IMR-90 (cell line): Measurements from ENCODE around the gene TRPM3. TPM values are rescaled to one million over a fixed set of nuclear protein-coding genes. Genes with fewer than 3 reads are reported as not detected.

ENCODE experiments used
- ATAC-seq: fragments of 200-7000 bp; cut with Tn5 transposase; 2 replicates; pipeline ENCODE4 v1.9.1; 2020; ENCODE audit warnings: low read depth, mild to moderate bottlenecking, moderate library complexity
- BruUV-seq: library from RNA; stranded (reverse); fragments of 400-500 nt; replicated peaks from 2 replicates; lab custom pipeline; 2021; lab: Mats Ljungman, UMichigan
- CTCF ChIA-PET: fragments of 300-600 bp; formaldehyde crosslinking; extraction: SDS; loops from one replicate; lab custom pipeline; 2021; ENCODE audit warnings: antibody characterized with exemption; lab: Yijun Ruan, JAX
- POLR2A ChIA-PET: fragments of 300-600 bp; sonication (Branson Sonifier 250); formaldehyde crosslinking; loops from one replicate; lab custom pipeline; 2022; ENCODE audit warnings: antibody characterized with exemption; ENCODE audit not compliant: unreplicated experiment; lab: Charles Lee
- DNase-seq: peaks from one replicate; pipeline ENCODE4 v3.0.0; 2013
- H2AFZ ChIP-seq: replicated peaks from 2 replicates; pipeline ENCODE3; 2013; ENCODE audit warnings: low read length, mild to moderate bottlenecking; ENCODE audit not compliant: poor library complexity
- H2AK5ac ChIP-seq: 2 replicates; pipeline ENCODE4 v1.6.1; 2013; ENCODE audit warnings: low read depth, low read length, inconsistent platforms
- H2AK9ac ChIP-seq: replicated peaks from 2 replicates; pipeline ENCODE3; 2013; ENCODE audit warnings: mild to moderate bottlenecking, low read depth, low read length, moderate library complexity; ENCODE audit not compliant: poor library complexity
- H2BK120ac ChIP-seq: 2 replicates; pipeline ENCODE4 v1.6.1; 2013; ENCODE audit warnings: low read depth, low read length, inconsistent platforms
- H2BK15ac ChIP-seq: 3 replicates; pipeline ENCODE4 v1.6.1; 2013; ENCODE audit warnings: low read depth, low read length, inconsistent platforms
- H2BK20ac ChIP-seq: 2 replicates; pipeline ENCODE4 v1.6.1; 2013; ENCODE audit warnings: low read depth, mild to moderate bottlenecking, inconsistent platforms, low read length, moderate library complexity
- H2BK5ac ChIP-seq: 2 replicates; pipeline ENCODE4 v1.6.1; 2013; ENCODE audit warnings: mild to moderate bottlenecking, low read depth, low read length, inconsistent platforms; ENCODE audit not compliant: poor library complexity, severe bottlenecking
- H3K14ac ChIP-seq: replicated peaks from 2 replicates; pipeline ENCODE4 v1.6.1; 2013; ENCODE audit warnings: low read depth, low read length, inconsistent platforms
- H3K18ac ChIP-seq: 2 replicates; pipeline ENCODE4 v1.6.1; 2013; ENCODE audit warnings: low read depth, low read length, control low read depth
- H3K23ac ChIP-seq: 2 replicates; pipeline ENCODE4 v1.6.1; 2013; ENCODE audit warnings: low read depth, low read length, inconsistent platforms
- H3K27ac ChIP-seq: 2 replicates; pipeline ENCODE4 v1.5.1; 2013; ENCODE audit warnings: mild to moderate bottlenecking, control low read depth, low read length; ENCODE audit not compliant: insufficient read depth
- H3K27me3 ChIP-seq: 2 replicates; pipeline ENCODE4 v1.6.1; 2013; ENCODE audit warnings: low read length; ENCODE audit not compliant: control insufficient read depth, insufficient read depth
- H3K36me3 ChIP-seq: 2 replicates; pipeline ENCODE4 v1.6.1; 2013; ENCODE audit warnings: low read length, mixed read lengths; ENCODE audit not compliant: control insufficient read depth, insufficient read depth
- H3K4ac ChIP-seq: 2 replicates; pipeline ENCODE4 v1.6.1; 2013; ENCODE audit warnings: low read depth, low read length, inconsistent platforms
- H3K4me1 ChIP-seq: 2 replicates; pipeline ENCODE4 v1.6.1; 2013; ENCODE audit warnings: low read length, mixed read lengths; ENCODE audit not compliant: control insufficient read depth, insufficient read depth
- H3K4me2 ChIP-seq: 2 replicates; pipeline ENCODE4 v1.6.1; 2013; ENCODE audit warnings: low read depth, mild to moderate bottlenecking, control low read depth, low read length, moderate library complexity
- H3K4me3 ChIP-seq: 2 replicates; pipeline ENCODE4 v1.5.1; 2013; ENCODE audit warnings: low read depth, mild to moderate bottlenecking, control low read depth, low read length, moderate library complexity; ENCODE audit not compliant: insufficient read depth
- H3K56ac ChIP-seq: 2 replicates; pipeline ENCODE4 v1.6.1; 2013; ENCODE audit warnings: low read length, inconsistent platforms; ENCODE audit not compliant: insufficient read depth; ENCODE audit errors: extremely low read depth
- H3K79me1 ChIP-seq, 2 experiments: 2 replicates each; pipeline ENCODE4 v1.6.1; 2013; ENCODE audit warnings: low read length in 2 of 2, inconsistent platforms in 1 of 2, low read depth in 1 of 2
- H3K9ac ChIP-seq: 2 replicates; pipeline ENCODE4 v1.6.1; 2013; ENCODE audit warnings: low read depth, low read length, control low read depth
- H3K9me1 ChIP-seq: 2 replicates; pipeline ENCODE4 v1.6.1; 2013; ENCODE audit warnings: low read length, inconsistent platforms; ENCODE audit not compliant: insufficient read depth
- H3K9me3 ChIP-seq: 2 replicates; pipeline ENCODE4 v1.6.1; 2013; ENCODE audit warnings: low read length; ENCODE audit not compliant: control insufficient read depth, insufficient read depth
- H4K20me1 ChIP-seq: 2 replicates; pipeline ENCODE4 v1.6.1; 2013; ENCODE audit warnings: low read length, inconsistent platforms; ENCODE audit not compliant: insufficient read depth
- H4K5ac ChIP-seq: 2 replicates; pipeline ENCODE4 v1.6.1; 2013; ENCODE audit warnings: mild to moderate bottlenecking, low read depth, low read length, control low read depth
- H4K8ac ChIP-seq, 2 experiments: 2 replicates each; pipeline ENCODE4 v1.6.1; 2013; ENCODE audit warnings: low read depth in 2 of 2, low read length in 2 of 2, control low read depth in 1 of 2, inconsistent platforms in 1 of 2
- H4K91ac ChIP-seq: 2 replicates; pipeline ENCODE4 v1.6.1; 2013; ENCODE audit warnings: low read depth, low read length, inconsistent platforms; ENCODE audit not compliant: insufficient read depth
- WGBS, 2 experiments: methylation state at CpG; one replicate each; pipeline versions ENCODE4 v1.1.5 to v1.1.7; 2013; ENCODE audit warnings: missing lambda C conversion rate in 2 of 2; ENCODE audit not compliant: insufficient read length in 1 of 2; ENCODE audit errors: extremely low coverage in 2 of 2; 5-methylcytosine and 5-hydroxymethylcytosine counted together
- dilution Hi-C: fragments of 300-500 bp; cut with HindIII; formaldehyde crosslinking; loops from one replicate; pipeline ENCODE4 v1.14.3; 2018; ENCODE audit warnings: low sequenced_read_pairs; ENCODE audit not compliant: unreplicated experiment
- in situ Hi-C: fragments of 300-500 bp; cut with MboI; formaldehyde crosslinking; loops from 3 replicates; pipeline ENCODE4 v1.14.3; 2019; ENCODE audit warnings: low sequenced_read_pairs, inconsistent platforms, mixed read lengths
- intact Hi-C: fragments of 100-400 bp; cut with micrococcal nuclease; formaldehyde crosslinking; loops from 2 replicates; pipeline ENCODE4 v1.10.0; 2022
- polyA plus RNA-seq, 3 experiments: library from polyadenylated mRNA; depleted of rRNA; stranded (reverse); fragments of >200 nt; gene quantifications; 2 replicates each; pipeline ENCODE4 v1.2.3, GENCODE V29; 2012; ENCODE audit warnings: low replicate concordance in 1 of 3
- total RNA-seq: library from RNA; depleted of rRNA; stranded (reverse); fragments of >200 nt; gene quantifications from 2 replicates; pipeline ENCODE4 v1.2.3, GENCODE V29; 2012
- TF ChIP-seq, protein P1 (sequence below): conservative IDR thresholded peaks from 2 replicates; pipeline ENCODE4 v1.5.1; 2012; ENCODE audit warnings: mild to moderate bottlenecking, low read depth, low read length, improper control_type of control experiment

Gene TRPM3
- total and polyA plus RNA-seq, 2 of the 4 experiments (the other 2 are of a cell fraction) = not detected

- Histone ChIP-seq H3K4me3 (no peak overlapping the region), H3K9me3 (no peaks in the 10 kb centered on the region), H2BK15ac (no peak overlapping the region), H2AK9ac (no peak overlapping the region), H3K4me2 (no peak overlapping the region), H4K8ac (no peak overlapping the region), H3K79me1 (no peaks in the 10 kb centered on the region), H3K9me1 (peaks cover 6% of the 10 kb centered on the region; the same call in 1 of the 2 replicates), H3K18ac (peak overlapping the region; percentile 21; the same call in 1 of the 2 replicates), H3K14ac (no peak overlapping the region; the same call in none of the 2 replicates), H4K91ac (no peak overlapping the region), H3K56ac (no peak overlapping the region), H3K36me3 (no peaks in the 10 kb centered on the region), H3K27me3 (no peaks in the 10 kb centered on the region), H3K9ac (no peak overlapping the region), H3K27ac (no peak overlapping the region), H2AFZ (no peak overlapping the region), H3K23ac (no peak overlapping the region), H4K20me1 (no peaks in the 10 kb centered on the region), H4K5ac (no peak overlapping the region), H2BK20ac (peak overlapping the region; percentile 77; the same call in 1 of the 2 replicates), H2BK120ac (peak overlapping the region; percentile 62), H2AK5ac (no peak overlapping the region), H3K4me1 (peaks cover 5% of the 10 kb centered on the region), H2BK5ac (peak overlapping the region; percentile 26), H3K4ac (peak overlapping the region; percentile 31)
- TF ChIP-seq, protein P1, sequence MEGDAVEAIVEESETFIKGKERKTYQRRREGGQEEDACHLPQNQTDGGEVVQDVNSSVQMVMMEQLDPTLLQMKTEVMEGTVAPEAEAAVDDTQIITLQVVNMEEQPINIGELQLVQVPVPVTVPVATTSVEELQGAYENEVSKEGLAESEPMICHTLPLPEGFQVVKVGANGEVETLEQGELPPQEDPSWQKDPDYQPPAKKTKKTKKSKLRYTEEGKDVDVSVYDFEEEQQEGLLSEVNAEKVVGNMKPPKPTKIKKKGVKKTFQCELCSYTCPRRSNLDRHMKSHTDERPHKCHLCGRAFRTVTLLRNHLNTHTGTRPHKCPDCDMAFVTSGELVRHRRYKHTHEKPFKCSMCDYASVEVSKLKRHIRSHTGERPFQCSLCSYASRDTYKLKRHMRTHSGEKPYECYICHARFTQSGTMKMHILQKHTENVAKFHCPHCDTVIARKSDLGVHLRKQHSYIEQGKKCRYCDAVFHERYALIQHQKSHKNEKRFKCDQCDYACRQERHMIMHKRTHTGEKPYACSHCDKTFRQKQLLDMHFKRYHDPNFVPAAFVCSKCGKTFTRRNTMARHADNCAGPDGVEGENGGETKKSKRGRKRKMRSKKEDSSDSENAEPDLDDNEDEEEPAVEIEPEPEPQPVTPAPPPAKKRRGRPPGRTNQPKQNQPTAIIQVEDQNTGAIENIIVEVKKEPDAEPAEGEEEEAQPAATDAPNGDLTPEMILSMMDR = no peak
- intact Hi-C loops (no loop called here), in situ Hi-C loops (no loop called here), dilution Hi-C loops (no loop called here)
- BruUV-seq = no TSS peak
- CTCF ChIA-PET = no interaction called here
- no peak for DNase-seq
- POLR2A ChIA-PET = no interaction called here
- WGBS, 2 experiments = 67% methylated on average over 1 of the region's 5 CpGs; no CpG with 5 or more reads in 1 of the 2 experiments
- ATAC-seq = no peak
Observed at GRCh38 chr9:70533492-70533891, 587.9 kb downstream of the TRPM3 start.
